Stimulated activated CD4-positive, alpha-beta T cell treated with anti-CD3 and anti-CD28 coated beads, Interleukin-12 subunit alpha, Interleukin-12 subunit beta, amount 100 ng/mL, for 4 hours (primary cell): Measurements from ENCODE around the gene CDYL2.
A peak's percentile ranks its signal among the peaks of the same experiment; 100 is the strongest.

ENCODE experiments used
- DNase-seq: peaks from one replicate; pipeline ENCODE4 v3.0.0-alpha.2; 2020

CDYL2 gene

GRCh38 chr16:80703131-80704071 is 101.0 kb downstream of the CDYL2 start:
- DNase-seq, result no peak

- no peak for DNase-seq
These were observed 101.7 kb downstream of the CDYL2 start for GRCh38 chr16:80702696-80703095.

- DNase-seq, result no peak
These were observed 103.8 kb downstream of the CDYL2 start for GRCh38 chr16:80700558-80700957.

DNA sequence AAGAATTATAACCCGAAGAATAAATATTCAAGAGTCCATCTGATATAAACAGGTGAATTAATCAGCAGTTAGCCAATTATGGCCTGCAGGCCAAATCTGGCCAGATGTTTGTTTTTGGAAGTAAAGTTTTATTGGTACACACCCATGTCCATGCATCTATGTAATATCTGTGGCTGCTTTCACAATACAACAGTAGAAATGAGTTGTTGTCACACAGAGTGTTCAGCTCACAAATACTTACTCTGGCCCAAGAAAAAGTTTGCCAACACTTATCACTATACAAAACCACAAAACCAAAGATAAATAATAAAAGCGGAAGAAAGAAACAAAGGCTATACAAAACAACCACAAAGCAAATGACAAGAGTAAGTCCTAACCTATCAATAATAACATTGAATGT is 109.4 kb downstream of the CDYL2 start:
- no peak for DNase-seq

- DNase-seq, result no peak
These were observed 110.8 kb downstream of the CDYL2 start for GRCh38 chr16:80693553-80693952.

- no peak for DNase-seq
These were observed 112.1 kb downstream of the CDYL2 start for GRCh38 chr16:80692270-80692669.

DNA sequence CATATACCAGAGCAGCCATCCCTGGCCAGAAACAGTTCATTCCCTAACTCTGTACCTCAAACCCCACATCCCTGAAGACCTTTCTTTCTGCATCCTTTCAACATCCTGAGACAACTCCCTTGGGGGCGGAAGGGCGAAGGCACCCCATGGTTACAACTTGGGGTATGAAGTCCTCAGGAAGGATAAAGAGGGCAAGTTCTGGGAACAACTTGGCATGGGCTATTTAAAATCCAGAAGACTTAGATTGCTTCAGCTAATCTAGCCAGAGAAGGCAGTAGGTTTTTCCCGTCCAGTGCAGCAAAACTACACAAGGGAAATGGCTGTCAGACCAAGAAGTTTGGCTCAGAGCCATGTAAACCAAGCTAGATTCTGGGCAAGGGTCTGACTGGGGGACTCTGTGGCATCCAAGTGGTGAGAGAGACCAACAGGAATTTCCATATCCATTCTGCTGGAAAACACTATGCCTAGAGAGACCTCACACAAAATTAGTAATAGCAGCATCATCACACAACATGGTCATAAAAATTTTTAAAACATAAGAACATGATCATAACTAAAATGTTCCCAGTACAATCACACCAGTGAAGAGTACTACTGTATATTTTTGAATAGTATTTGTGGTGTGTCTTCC is 113.2 kb downstream of the CDYL2 start:
- DNase-seq, result no peak

DNA sequence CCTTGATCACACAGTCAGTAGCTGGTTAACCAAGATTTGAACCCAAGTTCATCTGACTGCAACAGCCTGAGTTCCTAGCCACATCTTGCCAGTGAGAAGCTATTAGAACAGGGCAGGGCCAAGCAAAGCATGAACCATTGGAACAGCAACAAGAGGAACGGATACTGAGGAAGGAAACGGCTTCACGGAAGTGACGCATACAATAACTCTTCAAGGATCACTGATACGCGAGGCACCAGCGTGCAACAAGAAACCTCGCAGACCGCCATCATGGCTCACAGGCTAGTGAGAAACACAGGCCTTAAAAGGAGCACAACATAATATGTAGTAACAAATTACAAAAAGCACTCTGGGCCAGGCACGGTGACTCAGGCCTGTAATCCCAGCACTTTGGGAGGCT is 114.9 kb downstream of the CDYL2 start:
- no peak for DNase-seq

DNA sequence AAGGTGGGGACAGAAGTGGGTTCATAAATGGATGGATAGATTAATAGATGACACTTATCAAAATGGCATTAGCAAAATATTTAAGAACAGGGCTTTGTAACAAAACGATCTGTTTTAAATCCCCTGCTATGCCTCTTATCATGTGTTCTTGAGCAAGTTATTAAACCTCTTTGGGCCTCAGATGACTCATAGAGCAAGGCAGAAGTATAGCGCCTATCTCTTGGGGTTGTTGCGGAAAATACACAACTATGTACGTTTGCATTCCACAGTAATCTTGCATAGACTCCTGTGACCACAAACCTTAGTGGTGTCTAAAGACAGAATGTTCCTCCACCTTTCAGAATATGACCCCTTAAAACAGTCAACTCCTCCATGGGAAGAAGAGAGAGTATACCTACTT is 116.8 kb downstream of the CDYL2 start:
- DNase-seq, result no peak

- DNase-seq, result no peak
These were observed 119.5 kb downstream of the CDYL2 start for GRCh38 chr16:80684906-80685305.

DNA sequence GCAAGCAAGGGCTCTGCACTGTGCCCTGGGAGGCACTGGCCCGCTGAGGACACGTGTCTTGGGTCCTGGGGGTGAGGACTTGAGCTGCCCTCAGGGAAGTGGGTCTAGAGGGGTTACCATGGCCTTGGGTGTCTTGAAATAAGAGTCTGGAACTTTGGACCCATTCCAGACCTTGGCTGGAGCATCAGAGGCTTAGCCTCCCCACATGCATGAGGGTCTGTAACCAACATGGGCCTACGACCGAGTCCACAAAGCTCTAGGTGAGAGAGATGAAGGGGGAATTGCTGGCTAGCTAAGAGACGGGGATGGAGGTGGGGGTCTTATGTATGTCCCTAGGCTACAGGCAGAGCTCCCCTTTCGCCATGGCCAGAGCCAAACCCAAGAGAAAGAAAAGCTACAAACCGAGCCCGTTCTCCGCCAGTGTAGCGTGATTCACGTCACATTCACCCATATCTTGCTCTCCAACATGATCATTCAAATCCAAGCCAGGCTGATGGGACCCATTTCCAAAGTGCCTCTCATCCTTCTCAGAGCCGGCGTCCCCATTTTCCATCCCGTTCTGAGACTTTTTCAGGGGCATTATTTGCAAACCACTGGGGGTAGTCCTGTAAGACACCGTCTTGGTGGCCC is 120.1 kb downstream of the CDYL2 start:
- no peak for DNase-seq

- DNase-seq, result no peak
These were observed 120.8 kb downstream of the CDYL2 start for GRCh38 chr16:80683646-80684045.

DNA sequence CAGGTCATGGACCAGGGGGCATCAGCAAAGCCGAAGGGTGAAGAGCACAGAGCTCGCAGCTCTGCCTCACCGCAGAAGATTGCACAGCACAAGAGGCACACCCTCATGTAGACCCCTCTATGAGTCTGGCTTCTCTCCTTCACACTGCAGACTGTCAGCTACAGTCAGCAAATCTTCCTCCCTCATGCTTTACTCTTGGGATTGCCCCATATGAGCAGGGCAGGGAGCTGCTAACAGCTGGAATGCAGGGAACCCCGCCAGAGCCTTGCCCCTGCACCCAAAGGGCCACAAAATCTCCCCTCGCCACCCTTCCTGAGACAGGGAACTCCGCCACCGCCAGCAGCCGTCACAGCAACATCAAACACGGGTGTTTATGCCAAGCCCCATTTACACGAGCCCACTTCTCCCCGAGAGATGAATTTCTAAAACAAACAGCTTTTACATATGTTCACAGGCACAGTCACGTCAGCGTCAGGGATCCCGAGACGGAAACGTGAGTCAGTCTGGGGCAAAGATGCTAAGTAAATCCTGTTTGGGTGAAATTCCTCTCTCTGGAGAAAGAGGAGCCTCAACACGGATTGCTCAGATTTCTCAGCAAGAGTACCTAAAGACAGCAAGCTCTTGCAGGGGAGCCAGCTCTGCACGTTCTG is 121.9 kb downstream of the CDYL2 start:
- DNase-seq, result no peak

DNA sequence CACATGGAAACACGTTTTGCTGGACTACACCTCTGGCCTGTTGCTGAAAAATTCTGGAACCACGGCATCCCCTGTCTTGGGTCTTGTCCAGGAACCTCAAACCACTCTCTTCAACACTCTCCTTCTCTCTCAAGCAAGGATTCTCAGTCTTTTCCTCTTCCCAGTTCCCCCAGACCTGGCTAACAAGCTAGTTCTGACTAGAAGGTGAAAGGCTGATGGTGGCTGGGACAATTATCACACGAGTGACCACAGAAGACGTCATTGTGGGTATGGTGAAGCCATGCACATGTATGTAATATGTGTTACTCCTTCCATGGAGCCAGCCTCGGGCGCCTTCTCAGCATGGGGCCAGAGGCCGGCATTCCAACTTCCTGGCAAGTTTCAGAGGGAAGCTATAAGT is 123.0 kb downstream of the CDYL2 start:
- DNase-seq, result no peak

DNA sequence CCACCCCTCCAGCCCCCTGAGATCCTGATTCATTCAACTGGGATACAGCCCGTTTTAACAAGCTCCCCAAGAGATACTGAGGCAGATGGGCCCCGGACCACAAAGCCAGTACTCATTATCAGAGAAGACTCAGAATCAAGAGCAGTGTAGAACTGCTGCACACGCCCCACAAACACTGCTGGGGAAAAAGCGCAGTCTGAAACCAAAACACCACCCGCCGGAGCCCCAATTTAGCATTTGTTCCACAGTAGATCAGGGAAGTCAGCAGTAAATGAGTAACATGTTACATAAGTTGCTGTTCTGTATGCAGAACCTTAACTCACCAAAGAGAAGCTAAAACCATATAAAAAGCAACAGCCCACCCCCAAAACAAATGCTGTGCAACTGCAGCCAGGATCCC is 123.6 kb downstream of the CDYL2 start:
- DNase-seq, result no peak

- DNase-seq, result no peak
These were observed 124.4 kb downstream of the CDYL2 start for GRCh38 chr16:80680046-80680445.

- DNase-seq, result no peak
These were observed 129.5 kb downstream of the CDYL2 start for GRCh38 chr16:80674884-80675283.

- no peak for DNase-seq
These were observed 132.0 kb downstream of the CDYL2 start for GRCh38 chr16:80672379-80672778.

GRCh38 chr16:80671281-80671849 is 133.0 kb downstream of the CDYL2 start:
- no peak for DNase-seq

DNA sequence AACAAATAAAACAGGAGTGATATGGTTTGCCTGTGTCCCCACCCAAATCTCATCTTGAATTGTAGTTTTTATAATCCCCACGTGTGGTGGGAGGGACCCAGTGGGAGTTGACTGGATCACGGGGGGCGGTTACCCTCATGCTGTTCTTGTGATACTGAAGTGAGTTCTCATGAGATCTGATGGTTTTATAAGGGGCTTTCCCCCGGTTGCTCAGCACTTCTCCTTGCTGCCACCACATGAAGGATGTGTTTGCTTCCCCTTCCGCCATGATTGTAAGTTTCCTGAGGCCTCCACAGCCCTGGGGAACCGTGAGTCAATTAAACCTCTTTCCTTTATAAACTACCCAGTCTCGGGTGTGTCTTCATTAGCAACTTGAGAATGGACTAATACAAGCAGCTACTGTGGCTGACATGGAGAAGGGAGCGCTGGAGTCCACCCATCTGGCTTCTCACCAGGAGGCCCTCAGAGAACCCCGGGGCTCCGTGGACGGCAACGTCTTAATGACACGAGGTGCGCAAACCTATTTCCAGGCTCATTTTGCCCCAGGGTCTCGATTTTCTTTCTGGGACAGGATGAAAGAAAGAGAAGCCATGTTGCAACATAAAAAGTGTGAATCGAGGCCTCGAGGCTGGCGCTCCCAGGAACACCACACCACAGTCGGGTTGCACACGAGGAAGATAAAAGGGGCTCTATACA is 134.1 kb downstream of the CDYL2 start:
- DNase-seq, result peak; percentile 30

GRCh38 chr16:80669673-80670072 is 134.7 kb downstream of the CDYL2 start:
- DNase-seq, result no peak

DNA sequence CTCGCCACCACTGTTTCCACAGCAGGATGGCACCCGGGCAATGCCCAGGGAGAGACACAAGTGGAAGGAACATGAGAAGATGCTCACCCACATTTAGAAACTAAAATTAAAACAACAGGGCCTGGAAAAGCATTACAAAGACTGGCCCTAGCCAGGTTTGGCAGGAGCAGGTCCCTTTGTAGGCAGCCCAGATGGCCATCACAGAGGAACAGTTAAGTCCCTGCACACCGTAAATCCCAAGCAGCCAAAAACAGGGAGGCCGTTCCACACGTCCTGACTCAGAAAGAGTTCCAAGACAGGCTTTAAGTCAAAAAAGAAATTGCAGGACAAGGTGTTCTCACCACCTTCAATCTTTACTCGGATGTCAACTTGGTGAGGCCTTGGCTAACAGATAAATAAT is 136.5 kb downstream of the CDYL2 start:
- DNase-seq, result no peak

DNA sequence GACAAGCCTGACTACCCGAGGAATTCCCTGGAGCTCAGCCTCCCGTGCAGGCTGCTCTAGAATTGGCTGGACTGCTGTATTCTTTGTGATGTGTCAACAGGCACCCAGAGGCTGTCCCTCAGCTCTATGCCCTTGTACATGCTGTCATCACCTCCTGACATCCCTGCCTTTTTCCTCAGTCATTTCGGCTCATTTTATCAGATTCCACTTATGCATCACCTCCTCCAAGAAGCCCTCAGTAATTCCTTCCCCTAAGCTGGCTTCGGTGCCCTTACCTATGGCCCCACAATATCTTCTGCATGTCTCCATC is 137.2 kb downstream of the CDYL2 start:
- DNase-seq, result no peak
